ENCODE results near the gene TTC4.

The TTC4 gene

GRCh38 chr1:54786778-54787177, 71.1 kb downstream of the TTC4 start:
- DNase-seq = no peak

GRCh38 chr1:54787604-54788003, 71.9 kb downstream of the TTC4 start:
- no peak for DNase-seq

GRCh38 chr1:54788459-54788858, 72.8 kb downstream of the TTC4 start:
- no peak for DNase-seq

- DNase-seq = no peak
Measured at GRCh38 chr1:54791880-54792522, 76.3 kb downstream of the TTC4 start.
